ENCODE measurements around the gene GPR132.

Gene GPR132

DNA sequence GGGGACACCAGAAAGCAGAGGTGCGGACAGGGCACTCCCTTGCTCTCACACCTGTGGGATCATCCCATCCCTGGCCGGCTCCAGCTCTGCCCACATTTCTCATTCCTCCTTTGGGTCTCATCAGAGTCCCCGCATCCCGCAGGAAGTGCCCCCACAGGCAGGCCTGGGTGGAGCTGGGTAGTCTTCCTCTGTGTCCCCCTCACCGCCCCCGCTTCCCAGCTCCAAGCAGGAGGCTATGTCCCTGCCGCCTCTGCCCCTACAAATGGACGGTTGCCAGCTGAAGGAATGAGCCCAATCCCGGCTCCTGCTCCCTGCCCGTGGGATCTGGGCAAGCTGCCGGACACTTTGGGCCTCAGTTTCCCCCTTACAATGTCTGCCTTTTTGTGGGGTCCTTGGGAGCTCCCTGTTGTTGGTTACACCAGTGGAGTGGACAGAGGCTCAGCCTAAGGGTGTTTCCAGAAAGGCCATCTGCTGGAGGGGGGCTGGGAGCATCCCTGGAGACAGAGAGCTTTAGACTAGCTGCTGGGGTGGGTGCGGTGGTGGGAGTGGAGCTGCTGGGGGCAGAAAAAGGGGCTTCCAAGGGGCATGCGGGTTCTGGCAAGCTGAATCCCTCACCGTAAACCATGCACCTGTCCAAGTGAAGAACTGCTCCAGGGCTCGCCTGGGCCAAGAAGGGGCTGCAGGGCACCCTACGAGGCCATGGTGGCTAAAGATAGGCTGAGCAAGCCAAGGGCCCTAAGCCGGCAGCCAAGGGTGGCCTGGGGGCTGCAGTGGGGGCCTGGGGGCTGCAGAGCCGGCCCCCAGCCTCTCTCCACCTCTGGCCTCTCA is 7.9 kb upstream of the GPR132 start:
- TF ChIP-seq, protein P1, sequence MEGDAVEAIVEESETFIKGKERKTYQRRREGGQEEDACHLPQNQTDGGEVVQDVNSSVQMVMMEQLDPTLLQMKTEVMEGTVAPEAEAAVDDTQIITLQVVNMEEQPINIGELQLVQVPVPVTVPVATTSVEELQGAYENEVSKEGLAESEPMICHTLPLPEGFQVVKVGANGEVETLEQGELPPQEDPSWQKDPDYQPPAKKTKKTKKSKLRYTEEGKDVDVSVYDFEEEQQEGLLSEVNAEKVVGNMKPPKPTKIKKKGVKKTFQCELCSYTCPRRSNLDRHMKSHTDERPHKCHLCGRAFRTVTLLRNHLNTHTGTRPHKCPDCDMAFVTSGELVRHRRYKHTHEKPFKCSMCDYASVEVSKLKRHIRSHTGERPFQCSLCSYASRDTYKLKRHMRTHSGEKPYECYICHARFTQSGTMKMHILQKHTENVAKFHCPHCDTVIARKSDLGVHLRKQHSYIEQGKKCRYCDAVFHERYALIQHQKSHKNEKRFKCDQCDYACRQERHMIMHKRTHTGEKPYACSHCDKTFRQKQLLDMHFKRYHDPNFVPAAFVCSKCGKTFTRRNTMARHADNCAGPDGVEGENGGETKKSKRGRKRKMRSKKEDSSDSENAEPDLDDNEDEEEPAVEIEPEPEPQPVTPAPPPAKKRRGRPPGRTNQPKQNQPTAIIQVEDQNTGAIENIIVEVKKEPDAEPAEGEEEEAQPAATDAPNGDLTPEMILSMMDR (conservative IDR thresholded peaks at IDR 0.05) = no peak
- TF ChIP-seq ZFX (IDR thresholded peaks at IDR 0.05) = no peak
- no peak overlapping the region for H3K27ac ChIP-seq

DNA sequence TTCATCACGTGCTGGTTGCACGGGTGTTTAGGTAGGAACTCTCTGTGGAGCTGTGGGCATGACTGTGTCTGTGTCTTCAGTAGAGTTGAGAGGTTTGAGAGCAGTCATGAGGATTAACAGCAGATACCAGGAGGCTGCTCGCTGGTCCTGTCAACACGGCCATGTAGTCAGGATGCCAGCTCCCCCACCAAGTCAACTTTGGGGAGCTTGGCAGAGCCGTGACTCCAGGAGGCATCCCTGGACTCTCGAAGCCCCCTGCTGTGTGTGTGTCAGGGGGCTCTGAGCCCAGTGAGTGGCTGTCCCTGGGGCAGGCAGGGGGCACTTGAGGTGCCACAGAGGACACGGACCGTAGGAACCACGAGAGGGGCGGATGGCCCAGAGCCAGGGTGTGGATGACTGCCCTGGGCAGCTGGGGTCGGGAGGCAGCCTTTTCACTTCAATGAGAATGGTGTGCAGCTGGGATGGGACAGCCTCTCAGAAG is 7.2 kb upstream of the GPR132 start:
- TF ChIP-seq, protein P1 (conservative IDR thresholded peaks at IDR 0.05) = no peak
- no peak for TF ChIP-seq ZFX (IDR thresholded peaks at IDR 0.05)
- H3K27ac ChIP-seq = no peak overlapping the region

DNA sequence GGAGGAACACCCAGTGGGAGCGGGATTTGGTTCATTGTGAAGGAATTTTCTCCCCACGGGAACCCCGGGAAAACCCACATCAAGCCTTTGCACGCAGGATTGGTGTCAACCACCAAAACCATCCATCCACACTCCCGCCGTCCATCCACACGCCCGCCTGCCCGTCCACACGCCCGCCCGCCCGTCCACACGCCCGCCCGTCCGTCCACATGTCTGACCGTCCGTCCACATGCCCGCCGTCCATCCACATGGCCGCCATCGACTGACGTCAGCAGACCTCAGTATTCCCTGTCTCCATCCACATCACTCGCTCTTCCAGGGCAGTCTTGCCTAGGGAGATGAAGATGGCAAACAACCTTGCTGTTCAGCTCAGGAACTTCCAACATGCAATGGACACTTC is 6.7 kb upstream of the GPR132 start:
- no peak overlapping the region for H3K27ac ChIP-seq
- TF ChIP-seq ZFX (IDR thresholded peaks at IDR 0.05) = no peak
- TF ChIP-seq, protein P1 (conservative IDR thresholded peaks at IDR 0.05) = no peak

DNA sequence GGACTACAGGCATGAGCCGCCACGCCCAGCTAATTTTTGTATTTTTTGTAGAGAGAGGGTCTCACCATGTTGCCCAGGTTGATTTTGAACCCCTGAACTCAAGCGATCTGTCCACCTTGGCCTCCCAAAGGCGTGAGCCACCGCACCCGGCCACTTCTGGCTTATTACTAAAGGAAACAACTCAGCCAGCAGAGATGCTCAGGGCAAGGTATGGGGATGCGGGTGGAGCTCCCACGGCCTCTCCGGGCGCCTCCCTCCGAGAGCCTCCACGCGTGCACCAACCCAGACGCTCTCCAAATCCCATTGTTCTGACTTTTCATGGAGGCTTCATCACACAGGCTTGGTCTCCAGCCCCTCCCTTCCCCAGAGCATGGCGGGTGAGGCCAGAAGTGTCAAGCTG is 6.1 kb upstream of the GPR132 start:
- H3K27ac ChIP-seq = no peak overlapping the region
- no peak for TF ChIP-seq ZFX (IDR thresholded peaks at IDR 0.05)
- TF ChIP-seq, protein P1 (conservative IDR thresholded peaks at IDR 0.05) = no peak

DNA sequence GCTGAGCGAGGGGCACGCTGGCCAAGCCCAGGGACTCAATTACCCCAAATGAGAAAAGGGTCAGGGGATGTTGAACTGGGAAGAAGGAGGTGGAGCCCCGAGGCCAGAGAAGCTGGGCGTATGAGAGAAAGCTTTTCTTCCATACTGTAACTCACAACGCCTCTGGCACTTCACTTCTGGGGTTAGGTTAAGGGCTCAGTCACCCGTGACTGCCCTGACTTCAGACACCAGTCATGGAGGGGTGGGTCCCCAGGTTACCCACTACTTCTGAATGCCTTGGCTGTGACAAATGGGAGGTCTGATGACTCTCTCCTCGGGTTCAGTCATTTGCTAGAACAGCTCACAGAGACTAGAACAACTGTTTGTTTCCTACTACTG is 5.5 kb upstream of the GPR132 start:
- no peak overlapping the region for H3K27ac ChIP-seq
- TF ChIP-seq, protein P1 (conservative IDR thresholded peaks at IDR 0.05) = no peak
- TF ChIP-seq ZFX (IDR thresholded peaks at IDR 0.05) = no peak

DNA sequence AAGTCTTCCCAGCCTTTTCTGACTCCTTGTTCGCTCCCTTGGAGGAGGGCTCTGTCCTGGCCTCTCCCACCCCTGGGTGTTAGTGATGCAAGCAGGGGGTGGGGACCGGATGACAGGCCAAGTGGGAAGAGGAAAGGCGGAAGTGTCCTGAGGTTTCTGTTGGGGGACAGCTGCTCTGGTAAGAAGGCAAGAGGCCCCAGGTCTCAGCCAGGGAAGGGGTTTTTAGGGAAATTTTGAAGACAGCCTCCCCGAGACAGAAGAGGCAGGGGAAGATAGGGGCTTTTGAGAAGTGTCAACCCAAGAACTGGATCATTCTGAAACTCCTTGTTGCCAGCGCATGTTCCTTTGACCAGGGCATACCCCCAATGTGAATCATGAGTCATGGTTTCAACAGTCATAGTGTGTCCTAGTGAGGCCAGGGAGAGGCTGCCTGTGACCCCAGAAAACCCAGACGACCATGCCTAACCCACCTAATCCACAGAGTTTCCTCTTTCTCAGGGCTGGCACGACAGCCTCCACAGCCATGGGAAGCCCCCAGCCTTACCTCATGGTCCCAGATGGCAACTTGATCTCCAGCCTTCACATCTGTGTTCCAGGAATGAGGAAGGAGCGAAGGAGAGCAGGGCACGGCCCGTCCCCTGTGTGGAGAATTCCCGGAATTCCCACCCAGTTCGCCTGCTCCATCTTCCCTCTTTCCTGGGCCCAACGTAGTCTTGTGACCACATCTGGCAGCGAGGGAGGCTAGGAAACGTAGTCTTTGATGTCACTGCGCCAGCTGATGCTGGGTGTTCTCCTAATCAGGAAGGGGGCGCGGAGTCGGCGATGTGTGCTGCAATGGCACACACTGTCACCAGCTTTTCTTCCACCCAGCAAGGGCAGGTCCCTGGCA is 4.9 kb upstream of the GPR132 start:
- TF ChIP-seq ZFX (IDR thresholded peaks at IDR 0.05) = no peak
- TF ChIP-seq, protein P1 (conservative IDR thresholded peaks at IDR 0.05) = no peak
- no peak overlapping the region for H3K27ac ChIP-seq

DNA sequence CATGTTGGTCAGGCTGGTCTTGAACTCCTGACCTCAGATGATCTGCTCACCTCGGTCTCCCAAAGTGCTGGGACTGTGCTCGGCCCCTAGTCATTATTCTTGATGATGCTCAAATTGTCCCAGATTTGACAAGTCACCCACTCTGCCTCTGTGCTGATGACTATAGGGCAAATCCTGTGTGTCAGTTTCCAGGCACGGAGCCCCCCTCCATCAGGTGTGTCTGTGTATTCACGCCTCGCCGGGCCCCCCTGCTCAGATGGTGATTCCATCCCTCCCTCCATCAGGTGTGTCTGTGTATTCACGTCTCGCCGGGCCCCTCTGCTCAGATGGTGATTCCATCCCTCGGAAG is 4.3 kb upstream of the GPR132 start:
- TF ChIP-seq ZFX (IDR thresholded peaks at IDR 0.05) = no peak
- TF ChIP-seq, protein P1 (conservative IDR thresholded peaks at IDR 0.05) = no peak
- H3K27ac ChIP-seq = no peak overlapping the region
